VCaP (cell line): ENCODE results near the gene PNPLA4.

Experiments used
- H3K27ac ChIP-seq: fragments of 450-650 bp; 2 replicates; pipeline ENCODE4 v1.5.1; 2017
- TF ChIP-seq, protein P1 (sequence below): fragments of 450-650 bp; conservative IDR thresholded peaks from 2 replicates; pipeline ENCODE4 v1.5.1; 2017; ENCODE audit warnings: mild to moderate bottlenecking, moderate library complexity

The PNPLA4 gene

DNA sequence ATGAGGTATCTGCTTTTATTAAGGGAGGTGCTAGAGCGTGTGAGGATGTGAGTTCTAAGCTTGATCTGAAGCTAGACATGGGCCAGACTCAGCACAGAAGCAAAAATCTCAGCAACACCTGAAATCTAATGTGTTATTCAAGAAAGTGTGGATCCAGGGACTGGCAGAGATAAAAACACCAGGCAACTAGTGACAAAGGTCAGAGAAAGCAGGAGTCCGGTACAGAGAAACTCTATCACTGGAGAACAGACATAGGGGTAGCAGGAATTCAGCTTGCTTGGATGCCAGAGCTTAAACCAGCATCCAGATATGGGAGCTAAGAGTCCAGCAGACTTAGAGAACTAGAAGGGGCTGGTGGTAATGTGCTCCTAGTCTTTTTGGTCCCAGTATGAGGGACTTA, 50.3 kb downstream of the PNPLA4 start:
- TF ChIP-seq, protein P1, sequence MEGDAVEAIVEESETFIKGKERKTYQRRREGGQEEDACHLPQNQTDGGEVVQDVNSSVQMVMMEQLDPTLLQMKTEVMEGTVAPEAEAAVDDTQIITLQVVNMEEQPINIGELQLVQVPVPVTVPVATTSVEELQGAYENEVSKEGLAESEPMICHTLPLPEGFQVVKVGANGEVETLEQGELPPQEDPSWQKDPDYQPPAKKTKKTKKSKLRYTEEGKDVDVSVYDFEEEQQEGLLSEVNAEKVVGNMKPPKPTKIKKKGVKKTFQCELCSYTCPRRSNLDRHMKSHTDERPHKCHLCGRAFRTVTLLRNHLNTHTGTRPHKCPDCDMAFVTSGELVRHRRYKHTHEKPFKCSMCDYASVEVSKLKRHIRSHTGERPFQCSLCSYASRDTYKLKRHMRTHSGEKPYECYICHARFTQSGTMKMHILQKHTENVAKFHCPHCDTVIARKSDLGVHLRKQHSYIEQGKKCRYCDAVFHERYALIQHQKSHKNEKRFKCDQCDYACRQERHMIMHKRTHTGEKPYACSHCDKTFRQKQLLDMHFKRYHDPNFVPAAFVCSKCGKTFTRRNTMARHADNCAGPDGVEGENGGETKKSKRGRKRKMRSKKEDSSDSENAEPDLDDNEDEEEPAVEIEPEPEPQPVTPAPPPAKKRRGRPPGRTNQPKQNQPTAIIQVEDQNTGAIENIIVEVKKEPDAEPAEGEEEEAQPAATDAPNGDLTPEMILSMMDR = no peak
- no peak overlapping the region for H3K27ac ChIP-seq

GRCh38 chrX:7872042-7872441, 55.2 kb downstream of the PNPLA4 start:
- TF ChIP-seq, protein P1 = no peak
- no peak overlapping the region for H3K27ac ChIP-seq

GRCh38 chrX:7852166-7852565, 75.0 kb downstream of the PNPLA4 start:
- no peak overlapping the region for H3K27ac ChIP-seq
- TF ChIP-seq, protein P1 = no peak
